WERI-Rb-1 (cell line): ENCODE measurements around the gene CDC26.

Experiments used
- DNase-seq: peaks from one replicate; pipeline ENCODE4 v3.0.0-alpha.2; 2020
- H3K27ac ChIP-seq: fragments of 250-450 bp; sonication (Bioruptor Pico); 2 replicates; pipeline ENCODE4 v1.5.1; 2020; ENCODE audit warnings: mild to moderate bottlenecking, moderate library complexity
- H3K27me3 ChIP-seq: fragments of 250-450 bp; sonication (Bioruptor Pico); 2 replicates; pipeline ENCODE4 v1.5.1; 2021; ENCODE audit warnings: mild to moderate bottlenecking, low read depth, moderate library complexity; ENCODE audit not compliant: insufficient read depth, severe bottlenecking
- H3K36me3 ChIP-seq: fragments of 250-450 bp; sonication (Bioruptor Pico); 2 replicates; pipeline ENCODE4 v1.5.1; 2020; ENCODE audit warnings: mild to moderate bottlenecking, moderate library complexity
- H3K4me3 ChIP-seq: 2 replicates; pipeline ENCODE4 v1.5.1; 2011; ENCODE audit warnings: low read depth, mild to moderate bottlenecking, control low read depth, low read length
- H3K9me3 ChIP-seq: fragments of 250-450 bp; sonication (Bioruptor Pico); 2 replicates; pipeline ENCODE4 v1.5.1; 2021; ENCODE audit warnings: mild to moderate bottlenecking, moderate library complexity; ENCODE audit not compliant: severe bottlenecking
- CTCF ChIP-seq: IDR thresholded peaks from 2 replicates; pipeline ENCODE4 v1.5.1; 2011; ENCODE audit warnings: low read depth, mild to moderate bottlenecking, control low read depth, inconsistent platforms, low read length

CDC26 gene

DNA sequence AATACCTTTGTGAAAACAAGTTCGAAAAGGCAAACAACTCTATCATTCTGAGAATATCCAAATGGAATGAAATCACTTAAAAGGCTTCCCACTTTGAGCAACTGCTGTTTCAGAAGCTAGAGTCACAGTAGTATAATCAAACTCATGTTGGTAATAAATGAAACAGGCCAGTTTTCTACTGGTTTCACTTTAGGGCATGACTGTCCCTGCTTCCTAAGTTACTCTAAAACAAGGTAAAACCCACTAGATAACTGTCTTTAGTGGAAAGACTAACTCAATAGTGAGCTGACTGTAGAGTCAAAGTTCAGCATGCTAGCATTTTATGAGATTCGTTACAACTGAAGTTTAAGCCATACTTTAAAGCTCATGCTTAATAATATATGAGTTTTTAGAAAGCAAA is 6.0 kb downstream of the CDC26 start:
- no peak for TF ChIP-seq CTCF
- Histone ChIP-seq H3K4me3 (no peak overlapping the region), H3K27me3 (no peaks in the 10 kb centered on the region), H3K9me3 (no peaks in the 10 kb centered on the region), H3K27ac (no peak overlapping the region), H3K36me3 (peaks cover 60% of the 10 kb centered on the region)
- DNase-seq, result no peak

DNA sequence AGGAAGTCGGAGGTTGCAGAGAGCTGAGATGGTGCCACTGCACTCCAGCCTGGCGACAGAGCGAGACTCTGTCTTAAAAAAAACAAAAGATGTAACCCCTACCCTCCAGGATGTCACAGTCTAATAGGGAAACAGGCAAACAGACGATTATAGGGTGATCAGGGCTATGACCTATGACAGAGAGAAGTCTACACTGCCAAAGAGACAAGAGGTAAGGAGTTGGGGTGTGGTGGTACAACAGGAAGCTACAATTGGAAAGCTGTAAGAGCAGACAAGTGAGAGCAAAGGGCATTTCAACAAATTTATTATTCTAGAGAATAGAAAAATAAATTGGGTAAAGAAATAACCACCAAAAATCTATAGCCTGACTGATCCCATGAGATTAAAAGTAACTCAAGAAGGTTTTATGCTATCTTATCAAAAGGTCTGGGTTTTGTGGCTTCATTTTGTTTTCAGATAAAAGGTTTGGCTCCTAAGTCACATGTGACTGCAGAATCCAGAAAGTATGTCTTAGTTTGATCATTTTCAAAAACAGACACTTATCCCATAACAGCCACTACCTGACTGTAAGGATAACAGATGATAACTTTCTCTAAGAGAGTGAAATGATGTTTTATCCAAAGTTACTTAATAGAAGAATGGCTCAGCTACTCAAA is 7.3 kb downstream of the CDC26 start:
- no peaks in the 10 kb centered on the region for H3K9me3 ChIP-seq
- no peak overlapping the region for H3K4me3 ChIP-seq
- no peak overlapping the region for H3K27ac ChIP-seq
- no peaks in the 10 kb centered on the region for H3K27me3 ChIP-seq
- no peak for TF ChIP-seq CTCF
- peaks cover 57% of the 10 kb centered on the region for H3K36me3 ChIP-seq
- no peak for DNase-seq

DNA sequence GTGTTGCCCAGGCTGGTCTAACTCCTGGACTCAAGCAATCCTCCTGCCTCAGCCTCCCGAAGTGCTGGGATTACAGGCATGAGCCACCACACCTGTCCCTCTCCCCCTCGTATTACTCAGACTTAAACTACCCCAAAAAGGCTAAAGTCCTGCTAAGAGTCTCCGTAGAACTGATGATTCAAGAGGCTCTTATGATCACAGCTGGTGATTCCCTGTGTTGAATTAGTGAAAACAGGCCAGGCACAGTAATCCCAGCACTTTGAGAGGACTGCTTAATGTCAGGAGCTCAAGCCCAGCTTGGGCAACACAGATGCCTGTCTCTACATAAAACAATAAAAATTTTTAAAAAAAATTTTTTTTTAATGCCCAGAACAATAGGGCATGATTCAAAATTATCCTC is 9.2 kb downstream of the CDC26 start:
- TF ChIP-seq CTCF, result no peak
- Histone ChIP-seq H3K27me3 (no peaks in the 10 kb centered on the region), H3K36me3 (peaks cover 40% of the 10 kb centered on the region), H3K27ac (no peak overlapping the region; the same call in 1 of the 2 replicates), H3K9me3 (no peaks in the 10 kb centered on the region), H3K4me3 (no peak overlapping the region)
- DNase-seq, result peak; percentile 54

DNA sequence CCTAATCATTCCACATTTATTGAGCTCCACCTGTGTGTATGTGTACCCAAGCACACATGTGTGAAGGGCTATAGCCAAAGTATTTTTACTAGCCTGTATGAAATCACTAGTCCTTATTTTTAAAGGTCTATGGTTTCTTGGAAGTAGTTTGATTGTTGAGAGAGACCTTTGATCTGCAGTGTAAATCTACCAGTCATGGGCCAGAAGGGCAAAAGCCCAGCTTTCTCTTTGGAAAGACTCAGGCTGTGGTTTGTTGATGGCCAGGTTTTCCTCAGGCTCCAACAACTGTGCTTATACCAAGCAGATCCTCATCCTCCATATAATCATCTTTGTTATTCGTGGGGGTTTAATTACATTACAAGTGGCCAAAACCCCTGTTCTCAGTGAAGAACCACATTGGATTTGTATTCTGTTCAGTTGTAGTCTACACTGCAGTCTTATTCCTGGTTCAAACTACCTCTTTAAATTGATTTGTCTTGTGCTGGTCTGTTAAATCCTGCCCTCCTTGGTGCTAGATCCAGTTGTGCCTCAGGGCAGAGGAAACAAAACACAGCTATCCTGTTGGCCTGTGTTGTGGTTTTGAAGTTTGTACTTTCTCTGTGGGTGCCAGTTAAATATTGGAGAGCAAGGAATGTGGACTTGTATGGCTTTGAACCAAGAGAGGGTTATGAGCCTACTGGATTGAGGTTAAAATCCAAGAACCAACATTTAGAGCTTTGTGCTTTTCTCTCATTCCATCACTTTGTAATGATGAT is 13.3 kb downstream of the CDC26 start:
- peaks cover 36% of the 10 kb centered on the region for H3K36me3 ChIP-seq
- TF ChIP-seq CTCF, result no peak
- no peak overlapping the region for H3K27ac ChIP-seq
- no peak overlapping the region for H3K4me3 ChIP-seq
- no peak for DNase-seq
- no peaks in the 10 kb centered on the region for H3K9me3 ChIP-seq
- H3K27me3 ChIP-seq, result no peaks in the 10 kb centered on the region

- Histone ChIP-seq H3K36me3 (peaks cover 33% of the 10 kb centered on the region), H3K9me3 (no peaks in the 10 kb centered on the region), H3K27ac (no peak overlapping the region), H3K27me3 (no peaks in the 10 kb centered on the region), H3K4me3 (no peak overlapping the region)
- no peak for DNase-seq
- no peak for TF ChIP-seq CTCF
These were observed 17.1 kb downstream of the CDC26 start for GRCh38 chr9:113258282-113258681.
